ENCODE measurements around the gene LIM2.

The LIM2 gene

DNA sequence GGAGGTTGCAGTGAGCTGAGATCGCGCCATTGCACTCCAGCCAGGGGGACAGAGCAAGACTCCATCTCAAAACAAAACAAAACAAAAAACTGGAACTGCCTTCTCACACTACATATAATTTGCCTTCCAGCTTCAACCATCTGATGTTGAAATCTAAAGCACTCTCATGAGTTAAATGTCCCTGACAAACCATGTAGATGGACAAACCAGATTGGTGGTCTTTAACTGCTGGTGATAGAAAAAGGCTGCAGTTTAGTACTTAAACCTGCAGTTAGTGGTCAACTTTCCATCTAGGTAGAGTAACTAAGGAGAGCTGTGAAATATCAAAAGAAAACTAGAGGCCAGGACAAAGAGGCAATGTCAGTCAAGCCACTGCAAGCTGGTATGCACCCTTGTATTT is 8.4 kb upstream of the LIM2 start:
- no peak for DNase-seq (ENCODE audit: low spot score)

GRCh38 chr19:51394050-51394836 is 6.5 kb upstream of the LIM2 start:
- peak; percentile 97 for DNase-seq (ENCODE audit: low spot score)

DNA sequence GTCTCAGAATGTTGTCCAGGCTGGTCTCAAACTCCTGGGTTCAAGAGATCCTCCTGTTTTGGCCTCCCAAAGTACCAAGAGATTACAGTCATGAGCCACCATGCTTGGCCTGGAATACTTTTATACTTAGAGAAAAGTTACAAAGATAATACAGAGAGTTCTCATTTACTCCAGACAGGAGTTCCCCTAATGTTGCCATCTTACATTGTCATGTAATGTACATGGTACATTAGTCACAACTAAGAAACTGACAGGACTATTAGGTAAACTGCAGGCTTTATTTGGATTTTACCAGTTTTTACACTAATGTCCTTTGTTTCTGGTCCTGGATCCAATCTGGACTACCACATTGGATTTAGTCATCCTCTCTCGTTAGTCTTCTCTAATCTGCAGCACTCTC is 4.9 kb upstream of the LIM2 start:
- DNase-seq (ENCODE audit: low spot score): no peak

GRCh38 chr19:51391073-51391611 is 3.4 kb upstream of the LIM2 start:
- no peak for DNase-seq (ENCODE audit: low spot score)

- no peak for DNase-seq (ENCODE audit: low spot score)
These were observed 1.4 kb upstream of the LIM2 start for GRCh38 chr19:51389143-51389542.

DNA sequence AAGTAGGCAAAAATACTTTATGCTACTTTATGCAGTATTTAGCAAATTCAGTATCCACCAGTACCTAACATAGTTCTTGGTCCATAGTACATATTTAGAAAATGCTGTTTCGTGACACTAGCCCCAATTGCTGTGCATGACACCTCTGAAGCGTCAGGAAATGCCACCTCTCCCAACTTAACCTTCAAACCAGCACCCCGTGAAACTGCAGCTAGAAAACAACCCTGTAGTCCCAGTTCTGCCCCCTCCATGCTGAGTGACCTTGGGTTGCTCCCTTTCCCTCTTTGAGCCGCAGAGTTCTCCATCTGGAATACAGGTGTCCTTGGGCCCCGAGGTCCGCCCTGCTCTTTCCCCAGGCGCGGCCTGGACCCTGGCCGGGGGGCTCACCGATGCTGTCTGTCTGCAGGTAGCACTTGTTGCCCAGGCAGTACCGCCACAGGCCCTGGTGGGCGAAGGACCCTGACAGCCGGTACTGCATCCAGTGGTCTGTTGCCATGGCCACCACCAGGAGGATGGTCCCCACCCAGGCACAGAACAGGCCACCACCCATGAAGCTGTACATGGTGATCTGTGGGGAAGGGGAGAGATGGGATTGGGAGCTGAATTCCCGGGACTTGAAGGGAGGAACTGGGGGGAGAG is 773 bp downstream of the LIM2 start:
- DNase-seq (ENCODE audit: low spot score): no peak

- DNase-seq (ENCODE audit: low spot score): no peak
These were observed 5.8 kb downstream of the LIM2 start for GRCh38 chr19:51382004-51382403.

GRCh38 chr19:51380379-51380778 is 7.4 kb downstream of the LIM2 start:
- no peak for DNase-seq (ENCODE audit: low spot score)

DNA sequence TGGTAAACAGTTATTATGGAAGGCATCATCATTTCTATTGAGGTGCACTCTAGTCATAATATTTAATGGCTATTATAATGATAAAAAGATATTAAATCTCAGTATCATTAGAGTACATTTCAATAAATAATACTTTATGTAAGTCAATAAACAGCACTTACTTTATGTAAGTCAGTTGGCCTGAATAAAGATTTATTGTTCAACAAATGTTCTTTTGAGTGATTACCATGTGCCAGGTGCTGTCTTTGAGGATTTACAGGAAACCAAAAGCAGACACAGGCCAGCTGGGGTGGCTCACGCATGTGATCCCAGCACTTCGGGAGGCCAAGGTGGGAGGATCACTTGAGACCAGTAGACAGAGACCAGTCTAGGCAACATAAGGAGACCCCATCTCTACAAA is 10.4 kb downstream of the LIM2 start:
- DNase-seq (ENCODE audit: low spot score): no peak

- DNase-seq (ENCODE audit: low spot score): no peak
These were observed 12.1 kb downstream of the LIM2 start for GRCh38 chr19:51375504-51376221.

DNA sequence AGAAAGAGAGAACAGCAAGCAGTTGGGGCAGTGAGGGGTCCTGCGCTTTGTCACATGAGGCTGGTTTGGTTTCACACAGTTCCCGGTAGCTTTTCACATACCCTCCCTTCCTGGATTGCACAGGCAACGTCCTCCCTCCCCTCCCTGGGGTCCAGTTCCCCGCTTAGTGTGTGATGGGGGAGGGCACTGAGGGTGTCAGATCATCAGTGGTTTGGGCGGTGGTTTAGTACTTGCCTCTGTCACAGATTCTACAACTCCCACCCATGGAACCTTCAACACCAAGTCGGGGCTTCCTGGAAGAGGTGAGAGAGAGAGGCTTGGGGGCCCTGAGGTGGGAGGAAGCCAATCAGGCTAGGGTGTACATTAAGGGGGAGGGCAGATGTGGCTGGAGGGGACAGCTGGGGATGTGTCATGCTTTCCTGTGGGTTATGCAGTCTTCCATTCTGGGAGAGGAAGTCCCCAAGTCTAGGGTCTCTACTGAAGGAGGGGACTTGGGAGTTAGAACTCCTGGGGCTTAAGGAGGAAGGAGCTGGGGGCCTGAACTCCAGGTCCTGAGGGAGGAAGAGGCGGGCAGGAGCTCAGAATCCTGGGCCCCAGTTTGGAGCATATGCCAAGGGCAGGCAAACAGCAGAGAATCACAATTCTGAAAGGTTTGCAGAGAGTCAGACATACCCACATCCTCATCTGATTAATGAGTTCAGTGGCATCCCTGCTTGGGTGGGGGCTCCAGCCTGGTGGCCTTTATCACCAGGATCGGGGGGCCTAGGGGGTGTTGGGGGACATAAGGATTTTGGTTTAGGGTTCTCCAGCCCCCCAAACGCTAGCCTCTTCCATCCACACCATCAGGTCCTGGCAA is 14.9 kb downstream of the LIM2 start, which contains the start of gene NKG7:
Gene NKG7 (minus strand): TSS at position 6 of the 856 bp plus-strand sequence. CDS start 119 bp downstream, outside the sequence.
- no peak for DNase-seq (ENCODE audit: low spot score)

- DNase-seq (ENCODE audit: low spot score): no peak
These were observed 15.6 kb downstream of the LIM2 start for GRCh38 chr19:51372021-51372648.

DNA sequence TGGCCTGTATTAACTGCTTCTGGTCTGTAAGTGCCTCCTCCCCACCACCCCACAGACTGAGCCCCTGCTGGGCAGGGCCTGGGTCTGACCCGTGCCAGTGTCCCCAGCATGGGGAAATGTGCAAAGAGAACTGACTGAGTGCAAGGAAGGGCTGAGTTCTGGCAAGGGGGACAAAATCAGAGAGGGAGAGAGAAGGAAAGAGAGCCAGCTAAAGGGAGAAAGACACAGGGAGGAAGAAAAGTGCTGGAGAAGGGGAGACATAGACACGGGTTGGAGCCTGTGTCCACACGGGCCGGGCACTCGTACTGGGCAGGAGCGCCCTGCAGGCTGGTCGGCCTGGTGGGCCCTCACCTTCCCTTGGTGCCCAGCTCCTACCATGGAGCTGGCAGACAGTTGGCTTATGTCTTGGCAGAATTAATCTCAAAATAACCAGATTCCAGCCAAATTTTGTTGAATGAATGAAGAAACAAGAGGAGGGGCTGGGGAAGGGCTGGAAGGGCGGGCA is 16.5 kb downstream of the LIM2 start:
- no peak for DNase-seq (ENCODE audit: low spot score)

GRCh38 chr19:51370230-51370629 is 17.5 kb downstream of the LIM2 start:
- no peak for DNase-seq (ENCODE audit: low spot score)

DNA sequence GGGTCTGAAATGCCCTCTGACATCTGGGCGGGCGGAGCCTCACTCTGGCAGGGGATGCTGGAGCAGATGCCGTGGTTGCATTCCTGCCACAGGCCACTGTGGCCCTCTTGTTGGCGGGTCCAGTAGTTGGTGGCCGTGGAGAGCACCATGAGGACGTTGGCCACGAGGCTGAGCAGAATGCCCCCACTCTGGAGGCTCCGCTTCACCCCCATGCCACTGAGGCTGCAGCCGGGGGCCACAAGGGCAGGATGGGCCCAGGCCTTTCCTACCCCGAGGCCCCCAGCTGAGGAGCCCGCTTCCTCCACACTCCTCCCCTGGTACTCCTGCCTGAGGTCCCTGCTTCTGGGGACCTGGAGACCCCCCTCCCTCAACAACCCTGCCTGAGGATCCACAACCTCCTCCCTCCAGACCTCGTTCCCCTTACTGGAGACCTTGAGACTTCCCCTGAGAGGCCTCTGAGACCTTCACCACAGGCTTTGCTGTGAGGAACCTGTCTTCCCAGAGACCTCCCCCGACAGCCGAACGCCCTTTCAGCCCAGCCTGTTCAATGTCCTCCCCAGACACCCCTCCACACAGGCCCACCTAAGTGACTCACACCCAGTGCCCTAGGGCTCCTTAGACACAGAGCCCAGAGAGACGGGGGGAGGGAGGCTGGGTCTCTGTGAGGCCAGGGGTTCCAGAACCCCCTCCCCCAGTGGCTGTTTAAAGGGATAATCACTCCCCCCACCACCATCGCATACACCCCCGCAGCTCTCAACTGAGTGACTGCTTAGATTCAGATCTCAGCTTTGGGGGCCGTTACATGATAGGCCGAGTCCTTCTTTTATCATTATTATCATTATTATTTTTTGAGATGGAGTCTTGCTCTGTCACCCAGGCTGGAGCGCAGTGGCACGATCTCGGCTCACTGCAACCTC is 19.1 kb downstream of the LIM2 start, which contains the start of gene CLDND2:
Gene CLDND2 (minus strand): TSS at position 638 of the 917 bp plus-strand sequence. CDS start 426 bp downstream, at position 212.
- DNase-seq (ENCODE audit: low spot score): no peak

GRCh38 chr19:51367565-51368365 is 20.0 kb downstream of the LIM2 start:
- DNase-seq (ENCODE audit: low spot score): peak; percentile 96

- DNase-seq (ENCODE audit: low spot score): no peak
These were observed 20.6 kb downstream of the LIM2 start for GRCh38 chr19:51367255-51367564.

DNA sequence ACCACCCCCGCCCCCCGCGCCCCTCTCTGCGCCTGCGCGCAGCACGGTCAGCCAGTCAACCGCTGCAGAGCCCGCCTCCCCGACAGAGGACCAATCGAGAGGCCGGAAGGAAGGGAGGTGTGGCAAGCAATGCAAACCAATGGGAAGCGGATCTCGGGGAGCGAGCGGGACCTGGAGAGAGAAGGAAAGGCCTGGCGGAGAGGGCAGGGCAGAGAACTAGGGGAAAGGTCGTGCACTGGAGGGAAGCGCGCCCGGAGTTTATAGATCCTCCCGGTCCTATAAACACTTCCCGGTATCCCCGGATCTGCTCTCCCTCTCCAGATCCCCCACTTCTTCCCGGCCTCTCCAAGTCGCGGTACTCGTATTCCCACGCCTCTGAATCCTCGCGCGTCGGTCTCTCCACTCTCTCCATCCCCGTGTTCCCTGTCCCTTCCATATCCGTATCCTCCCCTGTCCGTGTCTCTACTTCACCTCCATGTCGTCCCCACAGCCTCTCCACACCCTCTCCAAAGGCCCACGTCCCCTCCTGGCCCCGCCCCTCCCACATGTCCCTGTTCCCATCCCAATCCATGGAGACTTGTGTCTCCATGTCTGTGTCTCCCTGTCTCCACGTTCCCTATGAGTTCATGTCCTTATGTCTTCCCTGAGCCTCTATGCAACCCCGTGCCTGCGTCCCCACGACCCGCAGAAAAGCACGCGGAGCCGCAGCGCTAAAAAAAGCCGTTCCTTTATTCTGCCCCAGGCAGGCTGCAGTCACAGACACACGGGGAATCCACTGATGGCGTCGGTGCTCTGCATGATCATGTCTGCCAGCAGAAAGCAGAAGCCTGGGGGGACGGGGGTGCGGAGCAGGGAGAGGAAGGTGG is 21.2 kb downstream of the LIM2 start:
- DNase-seq (ENCODE audit: low spot score): peak; percentile 96

All from SK-N-DZ (cell line).